Central memory CD4-positive, alpha-beta T cell (primary cell): ENCODE results near the gene SGO2.
"Not testable (repeated sequence)": the region's sequence is repeated elsewhere in the genome, so short reads cannot be mapped to it uniquely, and the experiment has no call there.

Experiments used
- DNase-seq: peaks from one replicate; pipeline ENCODE4 v3.0.0; 2022

SGO2 gene

DNA sequence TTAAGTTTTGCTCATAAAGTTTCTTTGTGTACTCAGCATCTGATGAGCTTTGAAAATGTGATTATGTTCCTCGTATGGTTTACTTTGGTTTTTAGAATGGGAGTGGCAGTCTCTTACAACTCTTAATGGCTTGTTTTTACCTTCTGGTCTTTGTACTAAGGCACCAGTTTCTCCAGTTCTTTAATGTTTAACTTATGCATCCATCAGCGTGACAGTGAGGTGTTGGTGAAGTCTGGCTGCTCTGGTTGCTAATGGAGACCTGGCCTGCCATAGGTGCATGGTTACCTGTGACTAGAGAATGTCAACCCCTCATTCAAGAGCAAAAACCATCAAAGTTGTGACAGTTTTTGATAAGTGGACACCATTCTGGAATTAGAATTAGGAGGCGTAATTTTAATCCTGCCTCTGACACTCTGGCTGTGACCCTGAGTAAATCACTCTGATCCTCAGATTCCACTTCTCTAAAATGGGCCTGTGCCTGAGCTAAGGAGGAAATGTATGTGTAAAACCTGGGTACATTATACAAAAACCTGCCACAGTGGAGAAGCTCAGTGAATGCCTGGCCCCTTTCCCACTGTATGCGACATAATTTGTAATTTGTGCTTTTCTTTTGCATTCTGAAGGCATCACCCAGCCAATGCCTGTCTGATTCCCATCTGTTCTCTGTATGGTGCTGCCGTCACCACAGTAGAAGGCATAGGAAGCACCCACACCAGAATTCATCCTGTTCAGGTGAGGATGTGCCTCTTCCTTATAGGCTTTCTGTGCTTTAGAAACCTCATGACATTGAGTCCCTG lies 71.0 kb downstream of the SGO2 start:
- DNase-seq: no peak

DNA sequence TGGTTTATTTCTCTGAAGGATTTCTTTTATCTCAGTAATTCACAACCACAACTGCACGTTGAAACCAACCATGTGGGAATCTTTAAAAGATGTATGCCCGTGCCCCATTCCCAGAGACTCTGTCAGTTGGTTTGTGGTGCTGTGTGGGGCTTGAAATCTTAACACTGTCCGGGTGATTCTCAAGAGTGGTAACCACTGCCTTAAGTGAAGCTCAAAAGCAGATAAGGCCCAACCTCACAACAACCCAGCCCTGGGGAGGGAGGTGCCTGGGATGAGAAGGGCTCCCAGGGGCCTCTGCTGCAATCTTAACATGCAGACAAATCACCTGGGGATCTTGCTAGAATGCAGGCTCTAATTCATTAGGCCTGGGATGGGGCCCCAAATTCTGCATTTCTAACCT lies 73.2 kb downstream of the SGO2 start:
- DNase-seq: no peak

DNA sequence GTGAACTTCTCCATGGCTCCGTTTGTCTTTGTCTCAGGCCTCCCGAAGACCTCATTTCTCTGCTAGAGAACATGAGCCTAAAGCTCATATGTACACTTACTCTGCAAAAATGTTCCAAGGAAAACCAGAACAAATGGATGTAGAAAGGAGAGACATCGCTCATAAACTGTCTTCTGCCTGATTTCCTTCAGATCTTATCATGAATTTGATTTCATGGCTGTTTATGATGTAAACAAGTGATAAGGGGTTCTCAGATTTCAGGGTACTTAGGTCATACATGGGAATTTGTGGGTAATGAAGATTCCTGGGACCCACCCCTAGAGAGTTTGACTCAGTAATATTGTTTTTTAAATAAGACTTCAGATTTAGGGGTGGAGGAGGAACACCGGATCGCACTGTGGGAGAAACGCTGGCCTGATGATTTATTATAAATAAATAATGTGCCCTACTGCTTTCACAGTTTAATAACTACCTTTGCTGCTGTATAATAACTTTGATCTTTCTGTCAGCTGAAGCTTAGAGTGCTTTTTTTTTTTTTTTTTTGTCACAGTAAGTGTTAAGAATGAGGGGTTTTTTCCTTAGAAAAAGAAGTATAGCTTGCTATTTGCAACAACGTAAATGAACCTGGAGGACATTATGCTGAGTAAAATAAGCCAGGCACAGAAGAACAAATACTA lies 74.7 kb downstream of the SGO2 start:
- DNase-seq: no peak

DNA sequence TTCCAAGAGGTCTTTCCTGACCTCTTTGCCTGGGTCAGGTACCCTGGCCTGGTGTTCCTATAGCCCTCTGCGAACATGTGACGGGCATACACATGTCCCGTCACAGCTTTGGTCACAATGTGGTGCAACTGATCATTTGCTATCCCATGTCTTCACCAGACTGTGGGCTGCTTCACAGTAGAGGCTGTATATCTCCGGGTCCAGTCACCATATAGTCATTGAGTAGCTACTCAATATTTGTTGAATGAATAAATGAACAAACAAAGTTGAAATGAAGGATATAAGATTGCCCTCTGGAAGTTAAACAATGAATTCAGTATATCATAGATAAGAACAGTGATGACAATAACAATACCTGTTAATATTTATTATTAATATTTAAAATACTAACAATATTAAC lies 76.6 kb downstream of the SGO2 start:
- no peak for DNase-seq

DNA sequence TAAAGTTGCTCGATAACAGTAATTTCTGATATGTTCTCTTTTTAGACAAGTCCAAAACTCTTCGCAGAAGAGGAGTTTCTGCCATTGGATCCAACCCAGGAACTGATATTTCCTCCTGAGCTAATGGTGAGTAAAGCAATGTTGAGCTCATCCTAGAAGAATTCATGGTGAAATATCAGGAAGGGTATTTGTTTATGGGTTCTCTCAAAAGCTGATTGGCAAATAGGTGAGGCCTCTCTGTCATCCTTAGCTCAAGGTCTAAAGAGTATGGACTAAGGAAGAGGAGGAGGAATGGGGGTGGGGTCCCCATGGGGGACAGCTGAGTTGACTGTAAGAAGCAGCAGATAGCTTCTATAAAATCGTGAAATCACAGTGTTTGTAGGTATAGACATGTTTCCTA lies 78.0 kb downstream of the SGO2 start:
- DNase-seq: no peak

DNA sequence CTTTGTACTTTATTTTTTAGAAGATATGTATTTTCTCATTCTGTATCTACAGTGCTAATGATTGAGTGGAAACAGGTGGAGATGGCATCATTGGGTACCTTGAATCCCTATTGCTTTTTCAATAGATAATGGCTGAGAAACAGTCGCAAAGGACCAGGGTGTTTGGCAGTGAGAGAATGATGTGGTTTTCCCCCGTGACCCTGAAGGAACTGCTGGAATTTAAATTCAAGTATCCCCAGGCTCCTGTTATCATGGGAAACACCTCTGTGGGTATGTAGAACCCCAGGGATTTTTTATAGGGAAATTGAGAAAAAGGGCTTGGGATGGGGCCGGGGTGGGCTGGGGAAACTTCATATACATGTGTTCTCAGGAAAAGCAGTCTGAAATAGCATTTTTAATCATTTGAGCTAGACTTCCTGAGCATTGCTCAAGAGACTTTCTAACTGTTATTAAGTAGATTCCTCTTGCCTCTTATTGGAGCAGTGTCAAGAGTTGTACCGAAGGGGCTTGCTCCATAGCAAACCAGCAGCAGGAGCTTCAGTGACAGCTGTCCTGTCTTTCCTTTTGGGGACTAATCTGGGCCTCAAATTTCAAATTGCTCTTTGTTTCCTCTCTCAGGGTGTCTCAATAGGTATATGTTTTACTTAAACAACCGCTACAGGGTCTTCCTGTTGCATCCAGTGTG lies 78.7 kb downstream of the SGO2 start:
- no peak for DNase-seq

DNA sequence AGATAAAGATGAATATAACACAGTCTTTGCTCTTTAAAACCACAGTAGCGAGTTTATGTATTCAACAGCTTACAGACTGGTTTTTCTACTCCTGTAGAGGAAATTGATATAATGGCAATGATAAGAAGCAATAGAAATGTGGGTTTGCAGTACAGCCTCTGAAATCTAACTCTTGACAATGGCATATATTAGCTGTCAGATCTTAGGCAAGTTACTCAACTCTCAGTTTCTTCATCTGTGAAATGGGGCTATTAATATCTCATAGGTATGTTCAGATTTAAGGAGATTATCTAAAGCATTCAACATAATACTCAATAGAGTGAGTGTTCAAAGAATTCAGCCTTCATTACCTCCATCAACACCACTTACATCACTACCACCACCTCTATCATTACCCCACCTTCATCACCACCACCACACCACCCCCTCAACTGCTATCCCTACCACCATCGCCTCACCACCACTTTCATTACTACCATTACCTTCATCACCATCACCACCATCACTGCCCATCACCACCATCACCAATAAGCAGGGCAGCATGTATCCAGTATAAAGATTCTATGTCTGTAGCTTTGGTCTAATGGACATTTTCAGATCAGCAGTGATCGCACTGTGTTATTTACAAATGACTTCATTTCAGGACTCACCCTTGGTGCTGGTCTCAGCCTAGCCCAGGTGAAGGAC lies 82.5 kb downstream of the SGO2 start:
- DNase-seq: no peak

DNA sequence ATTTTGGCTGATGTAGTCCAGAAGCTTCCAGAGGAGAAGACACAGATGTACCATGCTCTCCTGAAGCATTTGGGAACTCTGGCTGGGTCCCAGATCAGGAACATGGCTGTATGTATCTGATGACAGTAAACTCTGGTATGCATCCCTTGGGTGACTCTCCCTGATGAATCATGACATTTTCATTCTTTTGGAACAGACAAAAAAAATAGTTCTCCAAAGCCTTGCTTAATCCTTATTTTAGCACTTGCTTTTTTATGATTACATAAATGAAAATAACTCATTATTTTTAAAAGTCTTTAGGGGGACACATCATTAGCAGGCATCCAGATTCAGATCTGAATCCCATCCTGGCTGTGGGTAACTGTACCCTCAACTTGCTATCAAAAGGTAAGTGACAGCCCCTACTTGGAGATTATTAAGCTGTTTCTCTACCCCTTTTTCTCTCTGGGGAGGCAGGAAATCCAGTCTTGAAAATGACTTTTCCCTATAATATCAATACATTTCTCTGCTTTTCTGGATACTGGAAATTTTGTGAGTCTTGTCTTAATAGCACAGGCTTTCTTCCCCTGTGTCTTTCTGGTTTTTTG lies 83.1 kb downstream of the SGO2 start:
- no peak for DNase-seq

DNA sequence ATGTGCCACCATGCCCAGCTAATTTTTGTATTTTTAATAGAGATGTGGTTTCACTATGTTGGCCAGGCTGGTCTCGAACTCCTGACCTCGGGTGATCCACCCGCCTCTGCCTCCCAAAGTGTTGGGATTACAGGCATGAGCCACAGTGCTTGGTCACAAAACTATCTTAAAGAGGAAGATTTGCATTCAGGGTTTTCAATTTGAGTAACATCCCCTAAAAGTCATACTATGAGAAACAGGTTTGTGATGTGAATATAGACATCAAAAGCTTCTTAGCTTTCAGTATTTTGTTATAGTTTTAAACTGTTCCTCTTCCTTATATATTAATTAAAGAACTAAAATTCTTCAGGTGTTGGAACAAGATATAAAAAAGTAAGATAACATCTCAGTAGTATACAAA lies 84.2 kb downstream of the SGO2 start:
- DNase-seq: not testable (repeated sequence)

DNA sequence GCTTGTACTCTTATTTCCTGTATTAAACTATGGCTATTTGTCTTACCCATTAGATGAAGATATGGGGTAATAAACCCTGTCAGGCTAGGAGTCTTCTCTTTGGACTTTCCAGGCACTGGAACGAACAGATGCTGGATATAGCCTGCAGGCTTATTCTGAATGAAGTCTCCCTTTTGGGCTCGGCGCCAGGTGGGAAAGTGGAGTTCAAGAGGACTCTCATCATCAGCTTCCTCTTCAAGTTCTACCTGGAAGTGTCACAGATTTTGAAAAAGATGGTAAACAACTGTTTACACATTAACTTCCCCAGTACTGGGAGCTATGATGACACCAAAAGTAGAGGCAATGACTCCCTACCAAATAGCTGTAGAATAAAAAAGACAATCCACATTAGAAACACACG lies 87.7 kb downstream of the SGO2 start:
- DNase-seq: no peak

DNA sequence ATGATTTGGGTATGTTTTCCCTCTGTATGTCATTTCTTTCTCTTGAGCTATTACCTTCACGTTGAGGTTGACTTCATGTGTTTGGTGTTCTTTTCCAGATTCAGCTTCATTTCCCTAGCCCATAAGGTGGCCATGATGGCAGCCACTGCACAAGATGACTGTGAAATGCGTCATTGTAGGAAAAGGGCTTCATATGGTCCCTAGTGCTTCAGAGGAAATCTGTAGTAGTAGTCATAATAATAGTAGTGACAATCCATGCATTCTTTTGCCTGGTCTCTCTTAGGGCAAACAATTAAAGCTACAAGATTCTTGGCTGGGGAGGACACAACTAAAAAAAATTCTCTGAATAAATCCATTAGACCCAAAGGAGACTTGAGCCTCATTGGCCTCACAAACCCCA lies 88.2 kb downstream of the SGO2 start:
- DNase-seq: no peak

DNA sequence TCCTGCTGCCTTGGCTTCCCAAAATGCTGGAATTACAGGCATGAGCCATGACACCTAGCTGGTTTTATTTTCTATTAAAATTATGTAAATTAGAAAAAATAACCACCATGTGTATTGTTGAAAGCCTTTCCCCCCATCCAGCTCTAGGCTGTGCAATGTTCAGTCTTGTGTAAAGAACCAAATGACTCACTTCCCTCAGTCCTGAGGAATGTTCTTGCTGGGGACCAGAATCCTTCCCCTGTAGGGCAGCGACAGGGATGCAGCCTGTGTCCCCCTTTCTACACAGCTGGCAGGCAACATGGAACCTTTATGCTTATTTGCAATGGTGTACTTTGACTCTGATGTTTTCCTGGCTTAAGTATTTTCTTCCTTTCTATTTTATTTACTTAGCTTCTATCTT lies 89.2 kb downstream of the SGO2 start:
- no peak for DNase-seq

DNA sequence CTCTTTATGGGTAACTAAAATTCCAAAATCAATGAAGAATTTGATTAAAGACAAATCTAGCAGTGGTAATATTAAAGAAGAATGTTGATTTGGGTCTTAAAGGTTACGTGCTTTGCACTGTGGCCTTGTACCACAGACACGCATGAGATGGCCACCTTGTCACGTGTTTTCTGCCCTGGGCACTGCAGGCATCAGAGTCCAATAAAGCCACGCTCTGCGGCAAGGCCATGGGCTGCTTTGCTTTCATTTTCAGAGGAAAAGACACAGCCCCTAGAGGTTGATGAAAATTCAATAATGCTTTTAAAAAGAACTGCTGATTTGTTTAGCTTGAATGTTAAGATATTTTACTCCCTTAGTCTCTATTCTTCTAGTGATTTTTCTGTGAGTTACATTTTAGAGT lies 90.2 kb downstream of the SGO2 start:
- DNase-seq: no peak

DNA sequence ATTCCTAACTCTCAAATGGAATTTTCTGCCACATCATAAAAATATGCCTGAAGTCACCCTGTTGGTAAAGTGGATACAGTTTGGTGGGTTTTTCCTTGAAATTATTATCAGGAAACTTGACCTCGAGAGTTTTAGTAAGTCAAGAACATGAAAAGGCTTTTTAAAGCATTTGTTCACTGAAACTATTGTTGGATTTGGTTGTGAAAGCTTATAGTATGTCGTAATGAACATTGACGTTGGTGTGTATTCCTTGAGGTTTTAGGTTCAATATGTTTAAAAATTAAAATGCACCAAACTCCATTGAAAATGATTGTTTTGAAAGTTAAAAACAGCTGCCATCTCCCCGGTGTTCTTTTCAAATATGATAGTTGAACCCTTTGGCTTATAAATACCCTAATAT lies 90.6 kb downstream of the SGO2 start:
- no peak for DNase-seq

DNA sequence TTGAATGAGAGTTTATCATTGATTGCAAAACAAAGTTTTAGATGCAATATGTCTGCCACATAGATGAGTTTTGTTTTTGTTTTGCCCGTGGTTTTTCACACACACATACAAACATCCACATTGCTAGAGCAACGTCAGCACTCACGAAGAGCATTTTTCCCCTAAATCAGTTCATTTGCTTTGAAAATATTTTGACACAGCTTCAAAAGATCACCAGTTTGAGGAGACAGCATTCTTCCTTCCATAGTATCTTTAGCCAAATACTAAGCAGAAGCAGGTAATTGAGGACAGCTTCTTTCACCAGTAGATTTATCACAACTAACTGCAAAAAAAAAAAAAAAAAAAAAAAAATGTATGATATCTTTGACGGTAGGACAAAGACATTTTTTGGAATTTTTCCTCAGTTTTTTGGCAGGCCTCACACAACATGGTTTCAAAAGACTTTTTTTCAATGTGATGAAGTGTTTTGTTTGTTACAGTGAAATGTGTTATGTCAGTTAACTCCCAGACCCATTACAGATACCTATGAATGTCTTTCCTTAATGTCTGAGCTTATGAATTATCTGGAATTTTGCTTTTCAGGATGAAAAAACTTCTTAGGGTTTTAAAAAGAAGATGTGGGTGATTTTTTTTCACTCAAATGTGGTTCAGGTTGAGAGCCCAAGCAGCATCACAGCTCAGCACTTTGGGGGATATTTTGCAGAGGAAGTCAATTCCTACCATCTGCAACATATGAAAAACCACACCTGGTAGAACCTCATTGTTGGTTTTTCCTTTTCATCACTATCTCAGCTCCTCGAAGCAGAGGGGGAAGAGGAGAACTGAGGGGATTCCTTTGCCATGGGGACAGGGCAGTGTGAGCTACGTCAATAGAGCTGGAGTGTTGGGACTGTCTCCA lies 91.4 kb downstream of the SGO2 start:
- no peak for DNase-seq

DNA sequence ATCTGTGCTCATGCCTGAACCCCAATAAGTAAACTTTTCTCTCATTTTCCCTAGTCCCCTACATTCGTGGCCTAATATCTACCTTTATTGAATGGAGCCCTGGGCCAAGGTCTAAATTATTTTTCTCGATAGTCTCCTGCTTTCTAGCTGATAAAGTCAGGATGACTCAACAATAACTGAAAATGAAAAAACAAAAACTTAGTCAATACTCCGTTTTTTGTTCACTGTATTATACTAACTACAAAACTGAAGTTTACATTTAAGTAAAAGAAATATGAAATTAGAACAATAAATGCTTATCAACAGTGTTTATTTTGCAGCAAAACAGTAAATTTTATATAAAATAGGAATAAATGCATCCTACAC lies 92.0 kb downstream of the SGO2 start:
- DNase-seq: no peak

DNA sequence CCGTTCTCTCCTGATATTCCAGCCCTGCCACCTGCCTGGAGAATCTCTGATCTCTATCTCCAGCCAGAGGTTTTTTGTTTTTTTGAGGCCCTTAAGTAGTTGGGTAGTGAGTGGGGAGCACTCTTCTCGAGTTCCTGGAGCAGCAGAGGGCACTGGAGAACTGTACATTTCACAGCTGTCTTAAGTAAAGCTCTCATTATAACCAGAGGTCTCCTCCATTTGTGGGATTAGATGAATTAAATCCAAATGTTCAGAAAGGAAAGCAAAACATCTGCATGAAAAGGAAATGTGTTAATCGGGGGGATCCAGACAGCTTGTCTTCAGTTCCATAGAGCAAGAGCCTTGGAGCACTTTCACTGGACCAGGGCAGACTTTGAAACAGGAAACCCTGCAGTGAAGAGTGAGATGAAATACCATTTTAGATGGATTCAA lies 92.6 kb downstream of the SGO2 start:
- no peak for DNase-seq

DNA sequence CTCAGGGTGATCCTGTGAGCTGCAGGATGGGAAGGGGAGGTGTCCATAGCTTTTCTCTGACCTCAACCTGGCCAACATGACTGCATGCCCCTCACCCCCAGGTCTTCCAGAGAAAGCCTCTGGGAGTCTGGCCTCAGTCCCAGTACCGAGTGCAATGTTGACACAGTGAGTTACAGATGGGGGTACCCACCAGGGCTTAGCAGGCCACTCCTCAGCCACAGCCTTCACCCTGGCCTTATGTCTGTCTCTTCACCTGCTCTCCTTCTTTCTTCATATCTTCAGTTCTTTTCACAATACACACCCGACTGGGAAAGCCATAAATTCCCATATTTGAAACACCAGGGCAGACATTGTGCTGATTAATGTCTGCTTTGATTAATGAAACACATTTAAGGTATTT lies 93.3 kb downstream of the SGO2 start:
- DNase-seq: no peak

DNA sequence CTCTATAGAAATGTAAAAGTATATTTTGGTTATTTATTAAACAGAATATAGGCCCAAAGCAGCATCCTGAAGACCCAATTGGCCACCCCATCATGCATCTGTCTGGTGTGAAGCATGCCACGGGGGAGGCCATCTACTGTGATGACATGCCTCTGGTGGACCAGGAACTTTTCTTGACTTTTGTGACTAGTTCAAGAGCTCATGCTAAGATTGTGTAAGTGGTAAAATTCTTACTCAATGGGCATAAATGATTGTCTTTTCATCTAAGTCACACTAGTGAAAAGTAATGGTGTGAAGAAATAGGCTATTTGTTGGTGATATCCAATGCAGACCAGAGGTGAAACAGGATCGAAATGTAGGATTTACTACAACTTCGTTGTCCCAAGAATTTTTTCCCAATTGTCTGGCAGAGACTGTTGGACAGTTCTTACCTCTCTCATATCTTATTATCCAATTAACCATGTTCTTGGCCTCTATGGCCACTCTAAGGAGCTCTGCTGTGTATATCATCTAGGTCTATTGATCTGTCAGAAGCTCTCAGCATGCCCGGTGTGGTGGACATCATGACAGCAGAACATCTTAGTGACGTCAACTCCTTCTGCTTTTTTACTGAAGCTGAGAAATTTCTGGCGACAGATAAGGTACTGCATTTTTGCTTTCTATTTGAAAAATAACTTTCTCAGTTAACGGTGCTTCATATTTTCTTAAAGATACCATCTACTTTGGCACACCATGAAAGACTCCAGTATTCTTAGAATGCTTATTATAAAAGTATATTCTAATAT lies 94.8 kb downstream of the SGO2 start:
- no peak for DNase-seq

DNA sequence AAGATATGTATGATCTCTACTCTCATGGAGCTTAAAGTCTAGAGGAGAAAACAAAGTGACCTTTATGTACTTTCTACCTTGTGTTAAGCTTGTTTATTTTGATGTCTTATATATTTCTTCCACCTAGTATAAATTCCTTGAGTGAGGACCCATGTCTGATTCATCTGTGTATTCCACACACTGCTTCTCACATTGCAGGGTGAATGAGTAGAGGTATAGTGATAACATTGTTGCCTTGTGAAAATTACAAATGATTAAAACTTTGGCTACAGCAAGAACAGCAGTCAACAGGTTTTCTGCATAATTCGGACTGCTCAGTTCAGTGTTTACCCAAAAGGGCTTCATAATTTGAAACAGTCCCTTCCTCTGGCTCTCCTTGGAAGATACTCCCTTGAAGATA lies 96.1 kb downstream of the SGO2 start:
- no peak for DNase-seq

DNA sequence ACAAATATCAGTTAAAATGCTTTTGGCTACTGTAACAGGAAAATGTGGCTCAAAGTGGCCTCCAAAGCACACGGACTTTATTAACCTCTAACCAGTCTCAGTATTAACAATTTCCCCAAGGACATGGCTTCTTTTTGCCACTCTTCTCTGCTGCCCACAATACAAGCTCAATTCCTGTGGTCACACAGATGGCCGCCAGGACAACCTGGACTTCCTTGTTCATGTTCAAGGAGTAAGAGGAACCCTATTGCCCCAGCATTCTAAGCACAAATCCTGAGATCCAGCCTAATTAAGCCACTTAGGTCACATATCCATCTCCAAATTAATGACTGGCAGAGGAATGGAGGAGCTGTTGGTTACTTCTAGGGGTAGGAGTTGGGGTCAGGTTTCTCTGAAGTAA lies 98.0 kb downstream of the SGO2 start:
- DNase-seq: no peak
